ENCODE results near the gene ARHGAP15.

The ARHGAP15 gene

GRCh38 chr2:143603035-143603655 is 473.9 kb downstream of the ARHGAP15 start:
- no peak for DNase-seq

GRCh38 chr2:143603846-143604565 is 474.8 kb downstream of the ARHGAP15 start:
- DNase-seq = no peak

- DNase-seq = no peak
Measured at GRCh38 chr2:143604566-143604959, 475.3 kb downstream of the ARHGAP15 start.

GRCh38 chr2:143607231-143608062 is 478.2 kb downstream of the ARHGAP15 start:
- DNase-seq = no peak

GRCh38 chr2:143608063-143608423 is 478.8 kb downstream of the ARHGAP15 start:
- DNase-seq = no peak

GRCh38 chr2:143608758-143609157 is 479.5 kb downstream of the ARHGAP15 start:
- no peak for DNase-seq

- no peak for DNase-seq
Measured at GRCh38 chr2:143611336-143611735, 482.1 kb downstream of the ARHGAP15 start.

- no peak for DNase-seq
Measured at GRCh38 chr2:143615562-143615961, 486.3 kb downstream of the ARHGAP15 start.

- no peak for DNase-seq
Measured at GRCh38 chr2:143616452-143616851, 487.2 kb downstream of the ARHGAP15 start.

- DNase-seq = no peak
Measured at GRCh38 chr2:143617803-143618415, 488.7 kb downstream of the ARHGAP15 start.

- DNase-seq = no peak
Measured at GRCh38 chr2:143622106-143622505, 492.9 kb downstream of the ARHGAP15 start.

GRCh38 chr2:143623231-143623908 is 494.2 kb downstream of the ARHGAP15 start:
- no peak for DNase-seq

GRCh38 chr2:143623909-143624260 is 494.7 kb downstream of the ARHGAP15 start:
- DNase-seq = no peak

- no peak for DNase-seq
Measured at GRCh38 chr2:143629340-143629739, 500.1 kb downstream of the ARHGAP15 start.

- no peak for DNase-seq
Measured at GRCh38 chr2:143632751-143633374, 503.6 kb downstream of the ARHGAP15 start.

GRCh38 chr2:143633419-143633818 is 504.2 kb downstream of the ARHGAP15 start:
- no peak for DNase-seq

- DNase-seq = no peak
Measured at GRCh38 chr2:143635302-143635701, 506.1 kb downstream of the ARHGAP15 start.

GRCh38 chr2:143635936-143636335 is 506.7 kb downstream of the ARHGAP15 start:
- DNase-seq = no peak

GRCh38 chr2:143640826-143641225 is 511.6 kb downstream of the ARHGAP15 start:
- no peak for DNase-seq

- no peak for DNase-seq
Measured at GRCh38 chr2:143645921-143646645, 516.9 kb downstream of the ARHGAP15 start.

GRCh38 chr2:143649226-143649740 is 520.1 kb downstream of the ARHGAP15 start:
- DNase-seq = no peak

Data from right forelimb (tissue), 1 donor.